ENCODE results near the gene PAX3. TPM values are rescaled to one million over a fixed set of nuclear protein-coding genes. Genes with fewer than 3 reads are reported as not detected.

Gene PAX3
- total and polyA plus RNA-seq, 9 donors, result not detected

DNA sequence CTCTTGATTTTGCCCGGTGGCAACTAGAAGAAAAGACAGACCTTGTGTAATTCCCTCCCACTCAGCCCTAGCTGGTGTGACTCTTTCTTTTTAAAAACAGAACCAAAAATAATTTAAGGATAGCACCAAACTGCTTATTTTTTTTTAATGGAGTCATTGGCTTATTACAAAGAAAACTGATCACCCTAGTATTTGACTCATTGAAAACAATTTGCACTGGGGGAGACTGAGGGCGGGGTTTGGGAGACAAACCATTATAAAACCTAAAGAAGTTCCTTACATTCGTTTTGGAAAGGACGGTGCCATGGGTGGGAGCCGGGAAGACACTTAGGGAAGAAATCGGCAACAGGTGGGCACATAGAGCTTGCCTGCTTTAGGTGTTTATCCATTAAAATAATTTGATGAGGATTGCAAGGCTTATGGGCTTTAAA is 2.5 kb downstream of the PAX3 start:
- Histone ChIP-seq H3K36me3 (no peaks in the 10 kb centered on the region), H3K27ac (no peak overlapping the region), H3K4me3 (no peak overlapping the region), H3K27me3 (peaks cover 4% of the 10 kb centered on the region), H3K4me1 (ENCODE audit: insufficient read depth) (no peaks in the 10 kb centered on the region), H3K9me3 (no peaks in the 10 kb centered on the region)
- DNase-seq, result no peak
- intact Hi-C loops (cut with DNase I), result no loop called here
- TF ChIP-seq POLR2A (IDR thresholded peaks at IDR 0.05), result no peak
- TF ChIP-seq EP300 (IDR thresholded peaks at IDR 0.05), result no peak
- TF ChIP-seq, protein P1, sequence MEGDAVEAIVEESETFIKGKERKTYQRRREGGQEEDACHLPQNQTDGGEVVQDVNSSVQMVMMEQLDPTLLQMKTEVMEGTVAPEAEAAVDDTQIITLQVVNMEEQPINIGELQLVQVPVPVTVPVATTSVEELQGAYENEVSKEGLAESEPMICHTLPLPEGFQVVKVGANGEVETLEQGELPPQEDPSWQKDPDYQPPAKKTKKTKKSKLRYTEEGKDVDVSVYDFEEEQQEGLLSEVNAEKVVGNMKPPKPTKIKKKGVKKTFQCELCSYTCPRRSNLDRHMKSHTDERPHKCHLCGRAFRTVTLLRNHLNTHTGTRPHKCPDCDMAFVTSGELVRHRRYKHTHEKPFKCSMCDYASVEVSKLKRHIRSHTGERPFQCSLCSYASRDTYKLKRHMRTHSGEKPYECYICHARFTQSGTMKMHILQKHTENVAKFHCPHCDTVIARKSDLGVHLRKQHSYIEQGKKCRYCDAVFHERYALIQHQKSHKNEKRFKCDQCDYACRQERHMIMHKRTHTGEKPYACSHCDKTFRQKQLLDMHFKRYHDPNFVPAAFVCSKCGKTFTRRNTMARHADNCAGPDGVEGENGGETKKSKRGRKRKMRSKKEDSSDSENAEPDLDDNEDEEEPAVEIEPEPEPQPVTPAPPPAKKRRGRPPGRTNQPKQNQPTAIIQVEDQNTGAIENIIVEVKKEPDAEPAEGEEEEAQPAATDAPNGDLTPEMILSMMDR (IDR thresholded peaks at IDR 0.05), result no peak
- 13 to 16% (median 16%) methylated on average over 6 of the region's 6 CpGs for WGBS, 3 donors

DNA sequence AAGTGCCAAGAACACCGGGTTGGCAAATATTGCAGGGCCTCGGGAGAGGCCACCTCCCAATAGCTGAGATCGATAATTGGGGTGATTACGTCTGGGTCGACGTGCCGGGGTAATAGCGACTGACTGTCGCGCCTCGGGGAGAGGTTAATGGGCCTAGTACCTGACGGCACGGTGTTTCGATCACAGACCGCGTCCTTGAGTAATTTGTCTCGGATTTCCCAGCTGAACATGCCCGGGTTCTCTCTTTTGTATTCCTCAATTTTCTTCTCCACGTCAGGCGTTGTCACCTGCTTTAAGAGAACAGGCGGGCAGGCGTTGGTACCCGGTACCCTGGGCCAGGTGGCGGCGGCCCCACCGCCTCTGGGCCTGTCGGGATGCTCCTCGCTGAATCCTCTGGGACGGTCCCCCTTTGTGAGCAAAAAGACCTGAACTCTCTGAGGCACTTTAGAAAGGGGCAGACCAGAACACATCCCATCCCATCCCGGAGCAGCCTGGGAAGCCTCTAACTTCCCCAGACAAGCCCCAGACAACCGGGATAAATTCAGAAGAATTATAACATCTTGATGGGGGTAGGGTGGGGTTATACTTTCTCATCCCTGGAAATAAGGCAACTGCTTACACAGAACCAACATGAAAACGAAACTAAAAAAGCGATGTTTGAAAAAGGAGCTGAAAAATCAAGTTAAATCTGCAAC is 3.3 kb downstream of the PAX3 start:
- 5 to 13% (median 6%) methylated on average over 33 of the region's 33 CpGs for WGBS, 3 donors
- DNase-seq, result no peak
- H3K36me3 ChIP-seq, result no peaks in the 10 kb centered on the region
- no peaks in the 10 kb centered on the region for H3K9me3 ChIP-seq
- no peak for TF ChIP-seq EP300 (IDR thresholded peaks at IDR 0.05)
- TF ChIP-seq POLR2A (IDR thresholded peaks at IDR 0.05), result no peak
- TF ChIP-seq, protein P1 (IDR thresholded peaks at IDR 0.05), result no peak
- H3K4me1 ChIP-seq (ENCODE audit: insufficient read depth), result peaks cover 3% of the 10 kb centered on the region
- intact Hi-C loops (cut with DNase I), result no loop called here
- no peak overlapping the region for H3K27ac ChIP-seq
- no peaks in the 10 kb centered on the region for H3K27me3 ChIP-seq
- H3K4me3 ChIP-seq, result peak overlapping the region; percentile 2

DNA sequence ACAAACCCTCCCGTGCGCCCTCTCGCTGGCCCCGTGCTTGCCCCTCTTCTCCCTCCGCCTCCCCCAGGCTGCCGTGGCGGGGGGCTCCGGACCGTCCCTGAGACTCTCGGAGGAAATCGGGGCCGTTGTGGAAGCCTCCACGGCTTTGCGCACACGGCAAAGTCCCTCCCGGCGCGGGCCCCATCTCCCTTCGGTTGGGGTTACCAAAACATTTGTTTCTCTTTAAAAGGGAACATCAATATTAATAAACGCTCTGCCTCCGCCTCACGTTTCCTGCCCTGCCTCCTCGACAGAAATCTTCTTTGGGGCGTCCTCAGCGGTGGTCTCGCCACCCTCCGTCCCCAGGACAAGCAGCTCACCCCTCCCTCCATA is 3.8 kb downstream of the PAX3 start:
- H3K4me1 ChIP-seq (ENCODE audit: insufficient read depth), result peaks cover 3% of the 10 kb centered on the region
- 2 to 7% (median 2%) methylated on average over 27 of the region's 27 CpGs for WGBS, 3 donors
- peak overlapping the region; percentile 2 for H3K4me3 ChIP-seq
- intact Hi-C loops (cut with DNase I), result no loop called here
- no peaks in the 10 kb centered on the region for H3K36me3 ChIP-seq
- no peaks in the 10 kb centered on the region for H3K27me3 ChIP-seq
- no peak for TF ChIP-seq POLR2A (IDR thresholded peaks at IDR 0.05)
- TF ChIP-seq, protein P1 (IDR thresholded peaks at IDR 0.05), result no peak
- TF ChIP-seq EP300 (IDR thresholded peaks at IDR 0.05), result no peak
- no peaks in the 10 kb centered on the region for H3K9me3 ChIP-seq
- no peak overlapping the region for H3K27ac ChIP-seq
- no peak for DNase-seq

DNA sequence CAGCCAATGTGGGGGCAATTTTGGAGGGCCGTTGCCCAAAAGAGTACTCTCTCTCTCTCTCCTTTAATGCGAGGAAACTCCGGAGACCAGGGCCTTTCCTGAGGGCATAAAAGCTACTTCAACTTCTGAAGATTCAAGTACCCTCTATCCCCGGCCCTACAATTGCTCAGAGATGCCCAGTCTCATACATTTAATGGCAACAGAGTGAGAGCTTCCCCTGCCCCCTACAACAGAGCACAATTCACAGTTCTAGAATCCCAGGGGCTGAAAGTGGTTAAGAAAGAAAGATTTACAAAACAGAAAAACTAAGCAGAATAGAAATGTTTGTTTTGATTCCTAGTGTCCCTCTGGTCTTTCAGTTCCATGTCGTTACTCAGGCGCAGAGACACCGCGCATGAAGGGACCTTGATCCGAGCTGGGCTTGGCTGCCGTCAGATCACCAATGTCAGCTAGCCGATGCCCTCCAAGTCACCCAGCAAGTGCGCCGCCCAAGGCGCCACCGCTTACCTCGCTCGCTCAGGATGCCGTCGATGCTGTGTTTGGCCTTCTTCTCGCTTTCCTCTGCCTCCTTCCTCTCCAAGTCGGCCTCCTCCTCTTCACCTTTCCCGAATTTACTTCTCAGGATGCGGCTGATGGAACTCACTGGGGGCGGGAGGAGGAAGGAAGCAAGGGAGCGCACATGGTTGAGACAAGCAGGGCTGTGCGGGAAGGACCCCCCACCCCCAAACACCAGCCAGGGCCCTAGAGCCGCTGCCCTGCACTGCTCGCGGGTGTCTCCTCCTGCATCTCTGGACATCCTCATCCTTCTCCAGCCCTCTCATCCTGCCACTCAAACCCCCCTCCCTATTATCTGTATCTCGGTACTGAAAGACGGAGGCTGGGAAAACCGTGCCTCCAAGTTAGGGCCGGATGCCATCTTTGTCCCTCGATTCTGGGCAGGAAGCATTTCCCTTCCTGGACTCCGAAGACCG is 4.9 kb downstream of the PAX3 start:
- intact Hi-C loops (cut with DNase I), result no loop called here
- Histone ChIP-seq H3K27ac (no peak overlapping the region), H3K9me3 (no peaks in the 10 kb centered on the region), H3K36me3 (no peaks in the 10 kb centered on the region), H3K4me3 (no peak overlapping the region), H3K4me1 (ENCODE audit: insufficient read depth) (peaks cover 3% of the 10 kb centered on the region), H3K27me3 (no peaks in the 10 kb centered on the region)
- no peak for DNase-seq
- WGBS, 3 donors, result 8 to 13% (median 8%) methylated on average over 36 of the region's 36 CpGs
- TF ChIP-seq EP300 (IDR thresholded peaks at IDR 0.05), result no peak
- TF ChIP-seq, protein P1 (IDR thresholded peaks at IDR 0.05), result no peak
- TF ChIP-seq POLR2A (IDR thresholded peaks at IDR 0.05), result no peak
